HG03558 (cell line): ENCODE results near the gene NT5M.
"Not testable (repeated sequence)": the region's sequence is repeated elsewhere in the genome, so short reads cannot be mapped to it uniquely, and the experiment has no call there.

Source experiments
- ATAC-seq: cut with Tn5 transposase; IDR thresholded peaks from one replicate; pipeline ENCODE4 v1.9.1; 2021; ENCODE audit warnings: moderate number of reproducible peaks; ENCODE audit not compliant: unreplicated experiment; ENCODE audit errors: extremely low read depth

NT5M gene

GRCh38 chr17:17303010-17303846, at the start of gene NT5M:
Gene NT5M (plus strand): TSS chr17:17303373. CDS start chr17:17303551, 178 bp downstream.
- ATAC-seq = no peak

GRCh38 chr17:17253406-17253805, 49.8 kb upstream of the NT5M start:
- no peak for ATAC-seq

GRCh38 chr17:17254036-17254435, 49.1 kb upstream of the NT5M start:
- no peak for ATAC-seq

GRCh38 chr17:17255689-17256088, 47.5 kb upstream of the NT5M start:
- ATAC-seq = not testable (repeated sequence)

- ATAC-seq = no peak
These were observed 46.9 kb upstream of the NT5M start for GRCh38 chr17:17256316-17256715.

- no peak for ATAC-seq
These were observed 45.2 kb upstream of the NT5M start for GRCh38 chr17:17258011-17258410.

GRCh38 chr17:17258998-17259397, 44.2 kb upstream of the NT5M start:
- no peak for ATAC-seq

- no peak for ATAC-seq
These were observed 38.7 kb upstream of the NT5M start for GRCh38 chr17:17264430-17264829.

- ATAC-seq = no peak
These were observed 33.0 kb upstream of the NT5M start for GRCh38 chr17:17269926-17270773.

- ATAC-seq = no peak
These were observed 27.2 kb upstream of the NT5M start for GRCh38 chr17:17275971-17276370.

GRCh38 chr17:17277431-17277830, 25.7 kb upstream of the NT5M start:
- not testable (repeated sequence) for ATAC-seq

- ATAC-seq = no peak
These were observed 23.9 kb upstream of the NT5M start for GRCh38 chr17:17279316-17279715.

- peak; percentile 87 for ATAC-seq
These were observed 22.3 kb upstream of the NT5M start, which contains the start of gene COPS3 for GRCh38 chr17:17280613-17281549. Gene COPS3 (minus strand): TSS chr17:17281246. CDS start chr17:17281186, 60 bp downstream.

GRCh38 chr17:17285951-17286350, 17.2 kb upstream of the NT5M start:
- no peak for ATAC-seq

- no peak for ATAC-seq
These were observed 14.1 kb upstream of the NT5M start for GRCh38 chr17:17289086-17289485.

- ATAC-seq = no peak
These were observed 13.5 kb upstream of the NT5M start for GRCh38 chr17:17289701-17290100.

- ATAC-seq = no peak
These were observed 8.0 kb upstream of the NT5M start for GRCh38 chr17:17295141-17295540.

GRCh38 chr17:17297217-17297616, 6.0 kb upstream of the NT5M start:
- ATAC-seq = no peak

GRCh38 chr17:17298108-17298507, 5.1 kb upstream of the NT5M start:
- ATAC-seq = no peak
